Right forelimb (tissue), 1 donor: ENCODE data around the gene SRCAP.
"Not testable (repeated sequence)": the region's sequence is repeated elsewhere in the genome, so short reads cannot be mapped to it uniquely, and the experiment has no call there.

Source experiments
- DNase-seq: peaks from one replicate; pipeline ENCODE4 v3.0.0-alpha.2; 2018

Gene SRCAP

GRCh38 chr16:30664616-30665109 lies 34.3 kb upstream of the SRCAP start:
- DNase-seq = no peak

GRCh38 chr16:30665155-30665829 lies 33.7 kb upstream of the SRCAP start:
- DNase-seq = no peak

- no peak for DNase-seq
Measured at GRCh38 chr16:30665830-30666190, 33.2 kb upstream of the SRCAP start.

- DNase-seq = no peak
Measured at GRCh38 chr16:30666681-30667080, 32.3 kb upstream of the SRCAP start.

GRCh38 chr16:30667361-30667905 lies 31.5 kb upstream of the SRCAP start:
- no peak for DNase-seq

GRCh38 chr16:30668393-30668792 lies 30.6 kb upstream of the SRCAP start:
- DNase-seq = no peak

- DNase-seq = no peak
Measured at GRCh38 chr16:30669026-30669902, 29.7 kb upstream of the SRCAP start.

- no peak for DNase-seq
Measured at GRCh38 chr16:30669903-30670824, 28.8 kb upstream of the SRCAP start.

GRCh38 chr16:30675143-30675542 lies 23.8 kb upstream of the SRCAP start:
- DNase-seq = peak; percentile 18

- no peak for DNase-seq
Measured at GRCh38 chr16:30677931-30678585, 20.9 kb upstream of the SRCAP start.

GRCh38 chr16:30678586-30678970 lies 20.4 kb upstream of the SRCAP start:
- no peak for DNase-seq

GRCh38 chr16:30680326-30680725 lies 18.6 kb upstream of the SRCAP start:
- DNase-seq = no peak

GRCh38 chr16:30688701-30689100 lies 10.3 kb upstream of the SRCAP start:
- no peak for DNase-seq

- no peak for DNase-seq
Measured at GRCh38 chr16:30691907-30692306, 7.1 kb upstream of the SRCAP start.

GRCh38 chr16:30692396-30693064 lies 6.4 kb upstream of the SRCAP start:
- no peak for DNase-seq

- no peak for DNase-seq
Measured at GRCh38 chr16:30694926-30695693, 3.9 kb upstream of the SRCAP start.

- DNase-seq = not testable (repeated sequence)
Measured at GRCh38 chr16:30696646-30697045, 2.3 kb upstream of the SRCAP start.

GRCh38 chr16:30697264-30698138 lies 1.5 kb upstream of the SRCAP start:
- DNase-seq = no peak

- DNase-seq = peak; percentile 99
Measured at GRCh38 chr16:30698139-30698815, 694 bp upstream of the SRCAP start.
